Measurements from ENCODE around the gene MAEA.
A peak's percentile ranks its signal among the peaks of the same experiment; 100 is the strongest.

MAEA gene

DNA sequence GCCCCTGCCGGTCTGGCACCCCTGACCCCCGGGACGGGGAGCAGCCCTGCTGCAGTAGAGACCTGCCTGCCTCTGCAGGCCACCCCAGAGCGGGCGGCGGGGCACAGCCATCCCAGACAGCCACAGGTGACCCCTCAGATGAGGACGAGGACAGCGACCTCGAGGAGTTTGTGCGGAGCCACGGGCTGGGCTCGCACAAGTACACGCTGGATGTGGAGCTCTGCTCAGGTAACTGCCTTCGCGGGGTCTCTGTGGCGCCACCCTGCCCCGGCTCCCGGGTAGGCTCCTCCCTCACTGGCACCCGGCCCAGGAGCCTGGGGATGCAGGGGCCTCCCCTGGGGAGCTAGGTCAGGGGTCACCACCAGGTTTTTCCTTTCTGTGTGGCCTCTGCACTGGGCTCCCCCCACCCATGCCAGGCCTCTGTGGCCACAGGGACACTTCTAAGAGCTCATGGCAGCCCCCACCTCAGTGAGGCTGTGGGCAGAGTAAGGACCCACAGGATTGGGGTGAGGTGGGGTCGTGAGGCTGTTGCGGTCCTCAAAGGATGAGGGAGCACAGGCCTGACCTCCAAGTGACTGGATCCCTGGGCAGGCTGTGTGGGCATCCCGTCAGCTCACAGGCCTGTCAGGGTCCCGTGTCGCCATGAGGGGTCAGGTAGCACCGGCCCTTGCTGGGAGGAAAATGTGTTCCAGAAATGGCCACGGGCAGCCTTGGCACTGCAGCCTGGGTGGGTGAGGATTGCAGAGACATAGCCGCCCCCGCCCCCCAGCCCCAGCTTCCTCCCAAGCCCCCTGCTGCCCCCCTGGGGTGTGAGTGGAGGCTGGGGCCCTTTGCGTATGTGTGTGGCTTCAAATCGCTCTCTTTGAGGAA, 63.7 kb downstream of the MAEA start:
- DNase-seq (ENCODE audit: low spot score) = no peak

DNA sequence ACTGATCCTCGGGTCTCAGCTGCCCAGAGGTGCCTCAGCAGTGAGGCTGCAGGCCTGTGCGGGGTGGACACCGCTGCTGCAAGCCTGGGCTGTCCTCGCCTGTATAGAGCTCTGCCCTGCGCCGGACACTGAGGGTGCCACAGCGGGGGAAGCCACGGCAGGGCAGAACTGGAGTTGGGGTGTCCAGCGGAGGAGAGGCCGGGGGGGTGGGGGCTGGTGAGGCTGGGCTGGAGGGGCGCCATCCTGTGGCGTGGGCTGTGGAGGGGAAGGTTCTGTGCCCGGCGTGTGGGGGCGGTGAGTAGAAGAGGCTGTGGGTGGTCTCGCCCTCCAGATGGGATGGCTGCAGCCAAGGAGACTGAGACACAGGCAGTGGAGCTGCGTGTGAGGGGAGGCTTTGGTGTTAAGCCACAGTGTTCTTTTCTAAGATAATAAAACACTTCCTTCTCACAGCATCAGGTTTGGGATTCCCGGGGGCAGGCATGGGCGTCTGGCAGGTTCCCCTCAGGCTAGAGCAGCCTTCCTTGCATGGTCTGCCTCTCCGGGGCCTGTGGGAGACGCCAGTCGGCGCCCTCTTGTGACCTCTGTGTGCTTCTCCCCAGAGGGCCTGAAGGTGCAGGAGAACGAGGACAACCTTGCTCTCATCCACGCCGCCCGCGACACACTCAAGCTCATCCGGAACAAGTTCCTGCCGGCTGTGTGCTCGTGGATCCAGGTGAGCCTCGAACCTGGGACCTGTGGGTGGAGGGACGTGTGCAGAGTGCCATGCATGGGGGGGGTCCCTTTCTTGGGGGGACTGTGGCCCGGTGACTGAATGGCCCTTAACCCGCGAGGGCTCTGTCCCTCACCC, 64.7 kb downstream of the MAEA start:
- DNase-seq (ENCODE audit: low spot score) = no peak

DNA sequence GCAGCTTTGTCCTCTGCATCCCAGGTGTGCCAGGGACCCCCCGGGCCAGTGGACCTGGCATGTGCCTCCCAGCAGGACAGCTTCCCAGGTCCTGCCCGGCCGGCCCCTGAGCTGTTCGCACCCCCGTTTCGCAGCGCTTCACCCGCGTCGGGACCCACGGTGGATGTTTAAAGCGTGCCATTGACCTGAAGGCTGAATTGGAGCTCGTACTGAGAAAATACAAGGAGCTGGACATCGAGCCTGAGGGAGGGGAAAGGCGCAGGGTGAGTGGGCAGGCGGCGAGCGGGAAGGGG, 65.2 kb downstream of the MAEA start:
- no peak for DNase-seq (ENCODE audit: low spot score)

DNA sequence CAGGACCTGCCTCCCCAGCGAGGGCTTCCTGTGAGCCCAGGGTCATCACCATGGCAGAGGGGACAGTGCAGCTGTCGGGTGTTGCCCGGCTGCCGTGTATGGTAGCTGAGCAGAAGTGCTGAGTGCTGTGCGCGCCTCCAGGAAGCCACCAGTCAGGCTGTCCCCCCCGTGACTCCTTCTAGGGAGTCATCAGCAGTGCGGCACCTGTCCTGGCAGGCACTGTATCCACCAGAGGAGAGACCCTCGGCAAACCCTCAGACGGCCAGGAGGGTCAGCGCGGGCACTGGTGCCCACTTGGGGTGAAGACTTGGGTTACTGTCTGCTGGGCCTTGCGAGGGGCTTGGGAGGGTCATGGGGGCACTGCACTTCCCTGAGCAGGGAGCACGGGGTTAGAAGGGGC, 65.7 kb downstream of the MAEA start:
- no peak for DNase-seq (ENCODE audit: low spot score)

DNA sequence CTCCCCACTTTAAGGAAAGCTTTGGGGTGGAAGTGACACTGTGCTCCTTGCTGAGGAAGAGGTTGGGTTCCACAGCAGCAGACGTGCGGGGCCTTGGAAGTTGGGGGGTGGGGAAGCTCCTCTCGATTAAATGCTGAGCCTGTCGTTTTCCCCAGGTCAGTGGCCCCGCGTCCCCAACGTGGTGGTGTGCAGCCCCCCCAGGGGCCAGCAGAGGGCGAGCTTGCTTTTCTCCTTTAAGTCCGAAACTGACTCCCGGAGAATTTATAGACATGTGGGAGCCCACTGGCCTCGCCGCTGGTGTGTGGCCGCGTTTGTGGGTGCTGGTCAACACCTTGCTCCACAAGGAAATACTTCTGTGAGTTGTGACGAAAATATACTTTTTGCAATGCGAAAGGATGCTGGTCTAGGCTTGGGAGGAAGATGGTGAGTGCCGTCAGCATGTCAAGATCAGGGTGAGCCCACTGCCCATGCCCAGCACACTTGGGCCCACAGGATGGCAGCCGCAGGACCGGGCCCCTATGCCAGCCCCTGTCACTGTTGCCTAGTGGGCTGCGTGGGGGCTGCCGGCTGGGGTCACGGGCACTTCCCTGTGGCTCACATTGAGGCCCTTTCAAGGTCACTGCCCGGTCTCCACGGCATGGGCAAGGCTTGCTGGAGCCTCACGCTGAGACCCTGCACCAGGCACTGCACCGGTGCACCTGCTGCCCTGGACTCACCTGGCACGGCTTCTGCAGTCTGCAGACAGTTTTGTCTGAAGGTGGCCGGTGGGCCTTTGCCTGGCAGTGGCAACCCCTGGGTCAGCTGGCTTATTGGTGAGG, 66.7 kb downstream of the MAEA start:
- peak; percentile 53 for DNase-seq (ENCODE audit: low spot score)

DNA sequence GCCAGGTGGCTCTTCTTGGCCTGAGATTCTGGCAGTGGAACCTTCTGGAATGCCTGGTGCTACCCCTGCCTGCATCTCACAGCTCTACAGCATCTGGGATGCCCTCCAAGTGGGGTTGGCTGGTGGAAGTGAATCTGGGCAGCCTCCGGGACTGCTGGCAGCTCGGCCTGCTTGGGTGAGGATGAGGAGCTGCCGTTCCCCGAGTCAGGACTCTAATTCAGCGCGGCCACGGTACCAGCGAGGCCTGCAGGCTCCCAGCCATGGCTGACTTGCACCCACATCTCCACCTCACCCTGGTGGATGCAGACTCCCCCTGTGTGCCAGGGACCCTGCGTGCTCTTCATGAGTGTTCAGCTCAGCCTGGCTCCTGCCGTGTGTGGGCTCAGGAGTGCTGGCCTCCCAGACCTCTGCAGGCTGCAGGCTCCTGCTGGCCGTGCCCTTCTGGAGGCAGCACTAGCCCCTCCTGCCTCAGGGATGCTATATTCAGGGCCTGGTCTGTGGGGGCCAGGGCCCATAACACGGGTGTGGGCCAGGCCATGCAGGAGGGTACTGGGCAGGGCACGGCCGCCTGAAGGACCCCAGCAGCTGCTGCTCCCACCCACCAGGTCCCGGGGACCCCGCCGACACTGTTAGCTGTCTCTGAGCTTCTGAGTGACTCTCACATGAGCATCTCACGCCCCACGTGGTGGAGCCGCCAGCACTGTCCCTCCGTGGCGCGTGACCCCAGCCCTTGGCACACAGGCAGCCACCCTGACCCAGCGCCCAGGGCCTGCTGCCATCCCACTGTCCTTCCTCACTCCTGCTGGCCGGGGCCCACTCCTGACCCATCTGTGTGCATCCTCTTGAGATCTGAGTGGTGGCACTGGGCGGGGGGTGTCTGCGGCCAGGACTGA, 67.9 kb downstream of the MAEA start:
- peak; percentile 61 for DNase-seq (ENCODE audit: low spot score)

DNA sequence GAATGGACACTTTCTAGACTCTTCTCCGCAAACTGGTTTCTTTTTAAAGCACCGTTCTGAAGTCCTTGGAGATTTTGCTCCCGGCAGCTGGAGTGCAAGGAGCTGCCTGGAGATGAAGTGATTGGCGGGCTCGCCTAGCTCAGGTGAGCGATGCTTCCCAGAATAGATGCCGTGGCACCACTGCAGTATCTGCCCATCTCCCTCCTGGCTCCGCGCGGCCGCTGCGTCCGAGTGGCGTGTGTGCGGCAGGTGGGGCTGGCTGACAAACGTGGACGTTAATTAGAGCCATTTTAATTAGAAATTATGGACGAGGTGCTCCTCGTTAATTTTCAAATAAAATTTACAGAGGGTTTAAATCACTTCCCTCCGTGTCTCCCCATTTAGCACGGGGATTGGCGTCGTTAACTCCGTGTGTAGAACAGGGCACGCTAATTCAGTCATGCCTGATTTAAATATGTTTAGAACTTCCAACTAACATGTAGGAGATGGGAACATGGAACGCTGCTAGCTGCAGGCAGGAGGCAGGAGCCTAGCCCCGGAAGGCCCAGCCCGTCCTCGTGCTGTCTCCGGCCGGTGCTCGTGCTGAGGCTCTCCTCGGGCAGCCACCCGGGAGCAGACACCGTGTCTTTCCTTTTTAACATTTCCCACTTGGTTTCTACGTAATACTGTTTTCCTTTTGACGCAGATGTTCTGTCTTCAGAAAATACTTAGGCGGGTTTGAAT, 68.9 kb downstream of the MAEA start:
- DNase-seq (ENCODE audit: low spot score) = no peak

DNA sequence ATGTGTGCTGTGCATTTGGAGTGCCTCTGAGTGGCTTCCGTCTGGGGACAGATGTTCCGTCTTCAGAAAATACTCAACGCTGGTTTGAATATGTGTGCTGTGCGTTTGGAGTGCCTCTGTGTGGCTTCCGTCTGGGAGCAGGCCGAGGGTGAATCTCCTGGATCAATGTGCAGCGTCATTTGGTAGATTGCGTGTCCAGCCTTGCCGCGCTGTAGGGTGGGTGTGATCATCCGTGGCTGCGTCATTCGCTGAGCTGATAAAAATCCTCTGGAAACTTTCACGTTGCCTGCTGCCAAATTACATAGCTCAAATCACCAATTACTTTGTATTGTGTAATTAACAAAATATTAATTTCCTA, 69.4 kb downstream of the MAEA start:
- DNase-seq (ENCODE audit: low spot score) = no peak

- no peak for DNase-seq (ENCODE audit: low spot score)
These were observed 70.3 kb downstream of the MAEA start for GRCh38 chr4:1359976-1360375.

DNA sequence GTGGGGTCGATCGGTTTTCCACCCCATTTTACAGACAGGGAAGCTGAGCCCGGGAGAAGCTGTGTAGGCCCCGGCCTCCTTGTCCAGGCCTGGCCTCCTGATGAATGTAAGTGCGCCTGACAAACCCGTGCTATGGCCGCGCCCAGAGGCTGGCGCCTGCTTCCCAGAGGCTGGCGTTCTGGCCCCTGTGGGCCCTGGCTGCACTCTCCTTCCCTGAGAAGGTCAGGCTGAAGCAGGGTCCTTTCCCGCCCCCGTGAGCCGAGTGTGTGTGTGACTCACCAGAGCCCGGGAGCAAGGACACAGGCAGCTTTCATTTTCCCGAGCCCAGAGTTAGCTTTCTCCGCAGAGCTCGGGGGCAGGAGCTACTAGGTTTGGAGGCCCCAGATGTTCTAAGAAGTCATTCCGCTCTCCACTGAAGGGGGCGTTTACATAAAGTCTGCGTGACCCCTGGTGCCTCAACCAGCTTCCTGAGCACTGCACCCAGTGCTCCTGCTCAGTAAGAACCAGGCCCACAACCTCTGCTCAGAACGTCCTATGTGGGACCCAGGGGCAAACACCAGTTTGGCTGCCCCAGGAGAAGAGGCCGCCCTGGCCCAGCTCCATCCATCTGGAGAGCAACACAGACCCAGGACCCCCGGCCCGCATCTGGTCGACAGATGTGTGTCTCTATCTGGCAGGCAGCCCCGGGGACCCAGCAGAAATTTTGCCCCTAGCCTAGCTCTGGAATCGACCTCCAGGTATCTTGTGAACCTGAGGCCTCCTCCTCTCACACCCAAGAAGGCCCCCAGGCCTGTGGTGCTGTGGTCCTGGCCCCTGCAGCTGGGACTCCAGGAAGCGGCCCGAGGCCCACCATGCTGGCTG, 71.0 kb downstream of the MAEA start:
- DNase-seq (ENCODE audit: low spot score) = no peak

- no peak for DNase-seq (ENCODE audit: low spot score)
These were observed 71.7 kb downstream of the MAEA start for GRCh38 chr4:1361431-1361830.

DNA sequence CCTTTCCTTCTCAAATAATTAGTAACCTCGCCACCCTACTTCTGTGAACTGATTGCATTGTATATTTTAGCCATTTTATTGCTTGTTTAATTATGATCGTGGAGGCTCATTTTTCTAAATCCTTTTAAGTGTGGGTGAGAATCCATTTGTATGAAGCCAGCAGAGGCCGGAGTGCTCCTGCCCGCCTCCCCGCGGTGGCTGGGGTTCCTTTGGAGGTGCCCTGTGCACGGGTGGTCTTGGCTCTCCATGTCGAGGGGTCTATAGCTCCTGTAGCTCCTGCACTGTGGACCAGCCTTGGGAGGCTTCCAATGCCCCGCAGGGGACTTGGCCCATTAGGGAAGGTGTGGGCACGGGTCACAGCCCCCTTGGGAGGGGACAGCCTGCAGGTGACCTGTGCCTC, 72.4 kb downstream of the MAEA start:
- DNase-seq (ENCODE audit: low spot score) = no peak

DNA sequence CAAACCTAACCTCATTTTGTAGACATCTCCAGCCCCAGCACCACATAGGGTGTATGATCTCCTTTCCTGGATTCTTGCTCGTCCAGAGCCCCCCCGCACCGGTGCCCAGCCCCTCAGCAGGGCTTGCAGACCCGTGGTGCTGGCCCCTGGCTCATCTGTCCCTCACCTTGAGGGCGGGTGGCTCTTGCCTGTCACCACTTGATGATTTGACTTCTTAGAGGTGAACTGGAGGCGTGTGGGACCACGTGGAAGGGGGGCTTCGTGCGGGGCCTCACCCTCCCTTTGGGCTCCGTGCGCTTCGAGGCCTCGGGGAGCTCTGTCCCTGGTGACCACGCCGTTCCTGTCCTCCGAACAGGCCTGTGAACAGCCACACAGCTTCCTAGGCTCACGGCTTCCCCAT, 72.8 kb downstream of the MAEA start:
- no peak for DNase-seq (ENCODE audit: low spot score)

GRCh38 chr4:1363513-1363912, 73.8 kb downstream of the MAEA start:
- DNase-seq (ENCODE audit: low spot score) = no peak

- no peak for DNase-seq (ENCODE audit: low spot score)
These were observed 74.5 kb downstream of the MAEA start for GRCh38 chr4:1364217-1364616.

GRCh38 chr4:1364748-1365147, 75.1 kb downstream of the MAEA start:
- no peak for DNase-seq (ENCODE audit: low spot score)

- DNase-seq (ENCODE audit: low spot score) = no peak
These were observed 75.8 kb downstream of the MAEA start for GRCh38 chr4:1365271-1366178.

- no peak for DNase-seq (ENCODE audit: low spot score)
These were observed 76.9 kb downstream of the MAEA start for GRCh38 chr4:1366371-1367229.

All from globus pallidus (tissue), 1 donor.